HG02759 (cell line): Measurements from ENCODE around the gene PDE8B.

ENCODE experiments used
- ATAC-seq: cut with Tn5 transposase; IDR thresholded peaks from one replicate; pipeline ENCODE4 v1.9.1; 2021; ENCODE audit warnings: mild to moderate bottlenecking, moderate library complexity; ENCODE audit not compliant: unreplicated experiment

Gene PDE8B

DNA sequence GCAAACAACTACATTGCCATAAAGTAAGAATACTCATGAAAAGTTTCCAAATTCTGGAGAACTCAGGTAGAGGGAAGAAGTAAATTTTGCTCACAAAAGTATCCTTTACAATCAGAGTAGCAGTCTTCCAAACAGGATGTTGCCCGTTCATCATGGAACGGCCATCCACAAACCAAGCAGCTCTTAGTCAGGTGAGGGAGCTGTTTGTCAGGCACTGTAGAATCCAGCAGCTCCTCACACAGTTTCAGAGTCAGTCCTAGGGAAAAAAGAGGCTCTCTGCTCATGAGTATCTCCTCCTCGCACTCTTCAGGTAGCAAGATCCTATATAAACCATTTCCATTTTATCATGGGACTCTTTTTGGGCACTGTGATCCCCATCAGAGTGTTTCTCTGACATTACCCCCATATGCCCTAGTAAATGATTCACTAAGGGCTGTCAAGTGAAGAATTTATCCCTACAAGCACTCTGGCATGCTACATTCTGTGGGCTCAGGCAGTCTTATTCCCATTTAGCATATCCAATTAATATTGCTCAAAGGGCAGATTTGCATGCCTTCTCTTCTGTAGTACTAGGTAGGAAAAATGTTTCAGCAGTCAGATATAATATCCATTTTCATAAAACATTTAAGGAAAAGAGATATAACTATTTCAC, 183.7 kb downstream of the PDE8B start:
- ATAC-seq = no peak

DNA sequence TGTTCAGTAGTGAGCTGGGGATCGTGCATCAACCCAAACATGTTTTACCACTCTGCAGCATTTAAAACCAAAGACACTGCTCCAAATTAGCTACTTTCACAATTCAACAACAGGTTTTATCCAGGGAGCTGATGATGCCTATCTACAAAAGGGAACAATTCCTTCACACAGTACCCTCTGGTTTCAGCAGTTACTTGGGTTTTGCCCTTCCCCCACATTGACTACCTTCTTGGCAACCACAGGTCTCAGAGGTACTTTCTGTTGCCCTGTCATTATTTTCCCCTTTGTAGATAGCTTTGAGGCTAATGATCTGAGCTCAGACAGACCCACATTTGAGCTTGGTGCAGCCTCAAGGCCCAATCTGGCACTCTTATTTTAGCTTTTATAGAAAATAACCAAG, 185.5 kb downstream of the PDE8B start:
- ATAC-seq = peak; percentile 67

DNA sequence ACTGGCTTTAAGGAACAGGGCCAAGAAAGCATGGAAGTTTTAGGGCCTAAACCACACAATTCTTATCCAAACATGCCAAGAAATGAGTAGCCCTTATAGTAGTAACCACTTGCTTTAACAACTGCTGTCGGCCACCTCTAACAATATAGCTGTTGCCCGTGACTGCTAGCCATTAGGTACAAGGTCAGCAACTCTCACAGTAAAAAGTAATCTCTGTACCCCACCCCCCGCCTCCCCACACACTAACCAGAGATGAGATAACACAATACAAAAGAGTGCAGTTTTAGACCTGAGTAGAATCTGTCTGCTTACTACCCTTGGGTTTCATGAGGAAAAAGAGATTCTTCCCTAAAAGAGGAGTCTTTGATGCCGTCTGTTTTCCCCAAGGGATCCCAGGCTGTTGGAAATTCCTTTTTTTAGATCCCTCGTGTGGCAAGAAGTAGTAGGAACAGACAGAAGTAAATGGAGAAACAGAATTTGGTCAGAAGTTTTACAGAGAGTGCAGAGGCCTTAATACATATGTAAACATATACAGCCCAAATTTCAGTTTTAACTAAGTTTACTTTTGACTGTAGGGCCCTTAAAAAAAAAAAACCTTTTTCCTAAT, 187.3 kb downstream of the PDE8B start:
- ATAC-seq = no peak

DNA sequence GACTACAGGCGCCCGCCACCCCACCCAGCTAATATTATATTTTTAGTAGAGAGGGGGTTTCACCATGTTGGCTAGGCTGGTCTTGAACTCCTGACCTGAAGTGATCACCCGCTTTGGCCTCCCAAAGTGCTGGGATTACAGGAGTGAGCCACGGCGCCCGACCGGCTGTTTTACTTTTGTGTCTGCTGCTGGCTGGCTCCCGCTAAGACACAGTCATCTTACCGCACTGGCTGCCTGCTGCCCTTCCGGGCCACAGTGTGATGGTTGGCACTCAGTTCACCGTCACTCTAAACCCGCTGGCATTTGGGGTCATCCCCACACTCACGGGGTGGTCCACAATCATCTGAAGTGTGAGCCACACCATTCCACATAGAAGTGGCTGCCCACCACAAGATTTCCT, 188.0 kb downstream of the PDE8B start:
- no peak for ATAC-seq

DNA sequence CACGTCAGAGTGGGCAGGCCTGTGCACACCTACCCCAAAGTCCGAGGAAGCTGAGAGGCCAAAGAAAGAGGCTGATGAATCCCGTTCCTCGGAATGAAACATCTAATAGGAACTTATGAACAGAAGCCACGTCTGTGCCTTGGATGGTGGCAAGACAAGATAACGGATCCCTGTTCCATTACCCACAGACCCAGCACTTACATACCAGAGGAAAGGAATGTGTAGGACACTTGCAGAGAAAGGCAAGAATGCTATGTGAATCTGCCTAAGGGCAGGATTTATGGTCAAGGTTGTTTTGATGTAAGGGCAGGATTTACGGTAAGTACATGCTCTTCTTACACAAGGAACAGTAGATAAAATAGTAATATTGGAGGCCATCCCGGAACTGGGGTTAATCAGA, 188.4 kb downstream of the PDE8B start:
- no peak for ATAC-seq

DNA sequence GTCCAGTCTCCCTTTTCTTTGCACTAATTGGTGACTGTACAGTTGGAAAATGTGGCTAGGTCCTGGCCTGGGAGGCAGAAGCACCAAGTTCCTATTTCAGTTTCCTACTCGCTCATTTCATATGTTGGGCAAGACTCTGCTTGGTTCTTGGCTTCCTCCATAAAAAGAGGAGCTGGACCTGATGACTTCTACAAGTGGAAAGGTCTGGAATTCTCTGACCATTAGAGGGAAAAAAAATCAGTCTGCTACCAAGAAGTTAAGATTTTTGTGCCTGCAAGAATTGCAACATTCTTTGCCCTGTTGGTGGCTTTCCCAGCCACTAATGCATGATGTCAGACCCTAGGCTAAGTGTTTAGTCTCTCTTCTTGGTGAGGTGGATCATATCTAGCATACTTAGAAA, 190.2 kb downstream of the PDE8B start:
- ATAC-seq = no peak

DNA sequence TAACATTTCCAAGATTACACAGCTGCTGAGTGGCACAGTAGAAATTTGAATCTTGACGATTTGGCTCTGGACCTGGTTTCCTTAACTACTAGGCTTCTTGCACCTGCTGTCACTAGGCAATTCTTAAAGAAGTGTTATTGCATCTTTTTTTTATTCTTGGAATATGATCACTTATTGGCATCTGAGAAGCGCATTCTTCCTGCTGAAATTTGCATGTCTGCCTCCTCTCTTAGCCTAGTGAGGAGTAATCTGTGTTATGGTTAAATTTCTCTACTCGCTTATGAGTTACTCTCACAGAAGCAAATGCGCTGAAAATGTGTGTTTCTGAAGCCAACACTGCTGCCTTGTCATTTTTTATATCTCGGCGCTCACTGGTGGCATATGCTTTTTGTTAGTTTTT, 192.3 kb downstream of the PDE8B start:
- ATAC-seq = no peak

DNA sequence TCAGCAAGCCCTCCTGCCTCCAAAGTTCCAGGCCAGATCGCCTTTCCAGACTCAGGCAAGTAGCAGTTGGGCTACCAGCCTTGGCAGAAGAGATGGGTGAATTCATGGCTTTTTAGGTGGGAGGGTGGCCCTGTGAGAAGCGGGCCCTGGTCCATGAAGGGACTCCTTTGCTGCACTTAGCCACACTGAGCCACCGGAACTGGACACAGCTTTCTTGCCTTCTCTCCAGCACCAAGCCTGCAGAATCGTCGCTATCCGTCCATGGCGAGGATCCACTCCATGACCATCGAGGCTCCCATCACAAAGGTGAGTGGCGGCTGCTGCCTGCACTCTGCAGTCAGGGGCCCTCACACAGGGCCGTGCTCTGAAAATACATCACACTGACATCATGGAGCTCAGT, 196.7 kb downstream of the PDE8B start:
- no peak for ATAC-seq

DNA sequence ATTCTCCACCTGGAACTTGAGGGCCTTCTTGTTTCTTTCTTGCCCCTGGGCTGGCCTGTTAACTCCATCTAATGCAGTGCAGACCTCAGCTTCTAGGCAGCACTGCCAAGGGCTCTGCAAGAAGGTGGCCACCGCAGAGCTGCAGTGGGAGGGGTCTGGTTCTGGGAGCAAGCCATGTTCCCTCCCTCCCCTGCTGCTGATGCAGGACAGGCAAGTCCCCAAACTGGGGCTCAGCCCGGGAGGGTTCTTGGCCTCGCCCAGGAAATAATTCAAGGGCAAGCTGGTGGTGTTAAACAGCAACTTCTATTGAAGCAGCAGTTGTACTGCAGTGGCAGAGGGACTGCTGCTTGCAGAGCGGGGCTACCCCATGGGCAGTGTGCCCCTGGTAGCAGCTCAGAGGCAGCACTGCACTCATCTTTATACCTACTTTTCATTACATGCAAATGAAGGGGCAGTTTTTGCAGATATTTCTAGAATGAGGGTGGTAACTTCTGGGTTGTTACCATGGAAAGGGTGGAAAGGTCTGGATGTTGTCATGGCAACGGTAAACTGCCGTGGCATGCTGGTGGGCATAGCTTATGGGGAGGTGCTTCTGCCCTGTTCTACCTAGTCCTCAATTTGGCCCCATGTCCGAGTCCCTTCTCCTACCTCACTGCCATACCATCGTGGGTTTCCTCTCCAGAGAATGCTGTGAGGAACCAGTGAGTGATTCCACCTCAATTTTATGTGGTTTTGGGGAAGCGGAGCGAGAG, 199.6 kb downstream of the PDE8B start:
- no peak for ATAC-seq

DNA sequence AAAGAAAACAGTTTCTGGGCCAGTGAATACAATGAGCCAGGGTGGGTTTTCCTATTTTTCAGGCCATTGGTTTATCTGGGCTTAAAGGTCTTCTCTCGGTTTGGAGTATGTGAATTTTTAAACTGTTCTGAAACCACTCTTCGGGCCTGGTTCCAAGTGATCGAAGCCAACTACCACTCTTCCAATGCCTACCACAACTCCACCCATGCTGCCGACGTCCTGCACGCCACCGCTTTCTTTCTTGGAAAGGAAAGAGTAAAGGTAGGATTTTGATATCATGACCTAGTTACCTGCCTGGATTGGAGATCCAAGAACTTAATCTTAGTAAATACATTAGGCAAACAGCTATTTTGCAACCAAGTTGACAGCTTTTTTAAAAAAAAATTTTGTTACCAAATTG, 202.6 kb downstream of the PDE8B start:
- ATAC-seq = no peak

DNA sequence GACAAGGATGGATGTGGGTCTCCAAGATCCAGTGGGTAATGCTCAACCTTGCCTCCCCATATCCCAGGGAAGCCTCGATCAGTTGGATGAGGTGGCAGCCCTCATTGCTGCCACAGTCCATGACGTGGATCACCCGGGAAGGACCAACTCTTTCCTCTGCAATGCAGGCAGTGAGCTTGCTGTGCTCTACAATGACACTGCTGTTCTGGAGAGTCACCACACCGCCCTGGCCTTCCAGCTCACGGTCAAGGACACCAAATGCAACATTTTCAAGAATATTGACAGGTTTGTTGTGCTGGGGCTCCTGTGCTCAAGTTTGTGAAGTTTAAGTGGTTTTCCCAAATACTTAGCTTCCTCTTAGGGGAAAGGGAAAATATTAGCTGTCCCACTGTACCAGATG, 207.7 kb downstream of the PDE8B start:
- no peak for ATAC-seq

DNA sequence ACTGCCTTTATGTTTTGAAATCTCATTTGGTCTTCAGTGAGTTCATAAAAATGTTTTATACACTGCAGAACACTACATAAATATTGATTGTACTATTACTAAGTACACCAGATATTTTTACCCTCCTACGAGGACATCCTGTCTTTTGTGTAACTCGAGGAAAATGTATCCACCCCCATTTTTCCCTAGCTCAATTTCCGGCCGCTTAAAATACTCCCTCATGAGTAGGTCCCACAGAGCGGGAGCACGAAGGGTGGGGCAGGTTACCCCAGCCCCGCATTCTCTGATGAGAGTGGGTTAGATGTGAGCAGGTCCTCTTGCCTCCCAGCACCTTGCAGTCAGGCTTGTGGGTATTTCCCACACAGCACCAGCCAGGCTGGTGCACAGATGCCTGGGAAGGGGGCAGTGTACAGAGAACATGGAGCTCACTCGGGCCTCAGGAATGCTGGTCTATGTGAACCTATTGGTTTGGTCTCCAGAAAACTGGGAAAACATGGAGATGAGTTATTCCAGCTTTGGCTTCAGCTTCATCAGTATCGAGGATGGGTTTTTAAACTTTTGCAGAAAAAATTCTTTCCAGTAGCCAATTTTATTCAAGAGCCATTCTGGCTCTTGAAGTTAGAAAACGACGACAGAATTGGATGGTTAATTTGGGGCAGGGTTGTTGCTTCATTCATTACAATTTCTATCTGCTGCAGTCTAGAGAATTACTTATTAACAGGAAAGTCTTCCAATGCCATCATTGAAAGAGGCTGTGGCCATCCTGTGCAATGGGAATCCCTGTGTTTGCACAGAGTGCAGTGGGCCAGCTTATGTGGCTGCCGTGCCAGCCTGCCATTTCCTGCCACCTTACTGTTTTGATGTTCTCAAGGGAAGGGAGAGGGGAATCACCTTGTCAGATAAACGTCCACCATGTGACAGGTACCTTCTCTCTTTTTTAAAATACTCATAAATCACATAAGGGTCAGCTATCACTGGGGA, 208.4 kb downstream of the PDE8B start:
- no peak for ATAC-seq

DNA sequence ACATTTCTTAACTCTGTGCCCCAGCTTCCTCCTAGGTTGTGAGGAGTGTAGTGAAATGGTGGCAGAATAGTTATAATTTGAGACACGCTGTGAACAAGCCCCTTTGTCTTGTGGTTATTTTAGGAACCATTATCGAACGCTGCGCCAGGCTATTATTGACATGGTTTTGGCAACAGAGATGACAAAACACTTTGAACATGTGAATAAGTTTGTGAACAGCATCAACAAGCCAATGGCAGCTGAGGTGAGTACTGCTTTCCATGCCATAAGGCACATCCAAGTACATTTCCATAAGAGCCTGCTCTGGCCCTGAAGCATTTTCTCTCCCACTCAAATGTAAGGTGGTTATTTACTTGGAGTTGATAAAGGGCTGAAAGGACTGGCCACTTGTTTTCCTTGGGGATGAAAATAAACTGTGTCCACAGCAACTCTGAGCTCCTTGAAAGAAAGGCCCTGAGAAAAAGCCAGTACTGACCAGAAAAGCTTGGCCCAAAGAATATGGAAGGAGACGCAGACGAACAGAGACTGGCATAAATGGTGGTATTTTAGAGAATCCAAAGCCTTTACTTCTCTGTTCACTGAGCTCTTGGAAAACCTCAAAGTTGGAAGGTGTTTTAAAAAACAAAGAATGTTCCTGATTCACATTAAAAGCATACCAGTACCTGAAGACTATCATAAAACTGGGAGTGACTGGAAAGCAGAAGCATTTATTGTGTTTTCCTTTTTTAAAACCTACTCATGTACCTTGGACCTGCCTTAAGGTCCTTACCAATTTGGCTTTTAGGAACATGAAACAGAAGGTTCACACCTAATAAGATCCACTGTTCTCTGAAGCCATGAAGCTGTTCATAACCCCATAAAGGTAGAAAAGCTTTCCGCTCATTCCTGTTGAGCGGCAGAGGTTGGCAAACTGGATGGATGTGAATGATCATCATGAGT, 209.4 kb downstream of the PDE8B start:
- no peak for ATAC-seq

DNA sequence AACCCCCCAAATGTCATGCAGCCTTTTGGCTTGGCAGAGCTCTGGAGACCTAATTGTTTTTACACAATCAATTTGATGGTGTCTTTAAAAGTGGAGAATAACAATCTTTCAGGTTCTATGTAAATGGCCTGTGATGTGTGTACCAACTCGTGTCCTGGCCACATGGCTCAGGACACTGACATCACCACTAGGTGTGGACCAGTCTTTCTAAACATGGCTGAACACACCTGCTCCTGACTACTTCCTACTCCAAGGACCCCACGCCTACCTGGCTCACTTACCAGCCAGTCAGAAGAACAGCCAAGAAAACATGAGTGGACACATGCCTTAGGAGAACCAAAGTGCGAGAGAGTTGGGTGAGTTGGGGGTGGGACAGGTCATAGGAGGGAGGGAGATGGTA, 210.5 kb downstream of the PDE8B start:
- no peak for ATAC-seq

DNA sequence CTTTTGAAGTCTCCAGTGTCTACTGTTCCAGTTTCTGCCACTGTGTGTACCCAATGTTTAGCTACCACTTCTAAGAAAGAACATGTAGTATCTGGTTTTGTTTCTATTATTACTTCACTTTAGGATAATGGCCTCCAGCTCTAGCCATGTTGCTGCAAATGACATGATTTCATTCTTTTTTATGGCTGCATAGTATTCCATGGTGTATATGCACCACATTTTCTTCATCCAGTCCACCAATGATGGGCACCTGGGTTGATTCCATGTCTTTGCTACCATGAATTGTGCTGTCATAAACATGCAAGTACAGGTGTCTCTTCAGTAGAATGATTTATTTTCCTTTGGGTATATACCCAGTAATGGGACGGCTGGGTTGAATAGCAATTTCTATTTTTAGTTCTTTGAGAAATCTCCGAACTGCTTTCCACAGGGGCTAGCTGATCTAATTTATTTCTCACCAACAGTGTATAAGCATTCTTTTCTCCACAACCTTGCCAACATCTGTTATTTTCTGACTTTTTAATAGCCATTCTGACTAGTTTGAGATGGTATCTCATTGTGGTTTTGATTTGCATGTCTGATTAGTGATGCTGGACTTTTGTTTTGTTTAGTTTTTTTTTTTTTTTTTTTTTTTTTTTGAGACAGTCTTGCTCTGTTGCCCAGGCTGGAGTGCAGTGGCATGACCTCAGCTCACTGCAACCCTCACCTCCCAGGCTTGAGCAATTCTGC, 212.7 kb downstream of the PDE8B start:
- ATAC-seq = no peak

DNA sequence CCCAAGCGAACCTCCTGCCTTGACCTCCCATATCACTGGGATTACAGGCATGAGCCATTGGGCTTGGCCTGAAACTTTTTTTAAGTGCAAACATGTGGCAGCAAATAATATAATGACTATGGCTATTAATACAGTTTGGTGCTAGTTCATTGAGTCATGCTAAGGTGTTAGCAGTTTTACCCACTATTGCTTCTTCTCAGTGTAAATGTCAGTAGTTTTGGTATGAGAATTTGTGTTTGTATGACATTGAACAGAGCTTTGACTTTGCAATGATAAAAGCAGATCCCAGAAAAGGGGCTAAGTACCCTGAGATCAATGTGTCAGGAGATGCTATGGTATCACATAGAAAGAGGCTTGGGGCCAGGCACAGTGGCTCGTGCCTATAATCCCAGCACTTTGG, 214.4 kb downstream of the PDE8B start:
- ATAC-seq = no peak

DNA sequence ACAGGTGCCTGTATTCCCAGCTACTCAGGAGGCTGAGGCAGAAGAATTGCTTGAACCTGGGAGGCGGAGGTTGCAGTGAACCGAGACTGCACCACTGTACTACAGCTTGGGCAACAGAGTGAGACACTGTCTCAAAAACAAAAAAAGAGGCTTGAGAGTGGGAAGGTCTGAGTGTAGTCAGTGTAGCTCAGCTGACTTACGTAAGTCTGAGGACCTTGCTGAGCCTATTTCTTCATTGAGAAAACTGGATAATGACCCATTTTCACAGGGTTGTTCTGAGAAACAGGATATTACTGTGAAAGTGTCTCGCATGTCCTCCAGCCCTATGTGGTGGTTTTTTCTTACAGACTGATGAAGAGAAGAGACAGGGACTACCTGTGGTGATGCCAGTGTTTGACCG, 214.9 kb downstream of the PDE8B start:
- ATAC-seq = no peak

DNA sequence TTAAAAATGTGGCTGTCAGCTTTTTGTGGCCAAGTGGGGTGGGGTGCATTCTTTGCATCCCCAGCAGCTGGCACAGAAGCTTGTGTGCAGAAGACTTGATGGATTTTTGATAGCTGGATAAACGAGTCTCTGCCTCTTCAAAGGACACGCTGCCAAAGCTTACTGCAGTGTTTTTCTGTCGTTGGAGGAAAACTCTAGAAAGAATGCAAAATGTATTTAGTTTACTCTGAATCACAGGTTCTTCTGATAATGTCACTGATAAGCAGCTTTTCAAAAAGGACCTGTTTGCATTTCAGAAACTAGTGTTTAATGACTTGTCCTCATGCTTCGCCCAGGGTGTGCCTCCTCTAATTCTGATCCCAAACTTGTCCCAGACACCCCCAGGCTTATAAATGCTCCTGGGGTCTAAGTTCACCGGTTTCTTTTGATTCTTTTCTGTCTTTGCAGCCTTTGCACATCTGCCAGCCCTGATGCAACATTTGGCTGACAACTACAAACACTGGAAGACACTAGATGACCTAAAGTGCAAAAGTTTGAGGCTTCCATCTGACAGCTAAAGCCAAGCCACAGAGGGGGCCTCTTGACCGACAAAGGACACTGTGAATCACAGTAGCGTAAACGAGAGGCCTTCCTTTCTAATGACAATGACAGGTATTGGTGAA, 215.6 kb downstream of the PDE8B start:
- ATAC-seq = no peak

DNA sequence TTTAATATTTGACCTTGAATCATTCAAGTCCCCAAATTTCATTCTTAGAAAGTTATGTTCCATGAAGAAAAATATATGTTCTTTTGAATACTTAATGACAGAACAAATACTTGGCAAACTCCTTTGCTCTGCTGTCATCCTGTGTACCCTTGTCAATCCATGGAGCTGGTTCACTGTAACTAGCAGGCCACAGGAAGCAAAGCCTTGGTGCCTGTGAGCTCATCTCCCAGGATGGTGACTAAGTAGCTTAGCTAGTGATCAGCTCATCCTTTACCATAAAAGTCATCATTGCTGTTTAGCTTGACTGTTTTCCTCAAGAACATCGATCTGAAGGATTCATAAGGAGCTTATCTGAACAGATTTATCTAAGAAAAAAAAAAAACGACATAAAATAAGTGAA, 216.2 kb downstream of the PDE8B start:
- no peak for ATAC-seq
